HG03060 (cell line): ENCODE results near the gene EID3.

Experiments
- ATAC-seq: cut with Tn5 transposase; IDR thresholded peaks from one replicate; pipeline ENCODE4 v1.9.1; 2021; ENCODE audit warnings: low read depth, moderate number of reproducible peaks; ENCODE audit not compliant: unreplicated experiment

The EID3 gene

GRCh38 chr12:104333692-104334255 lies 30.2 kb downstream of the EID3 start:
- no peak for ATAC-seq

GRCh38 chr12:104334581-104334980 lies 31.0 kb downstream of the EID3 start:
- ATAC-seq: no peak

- ATAC-seq: no peak
Measured at GRCh38 chr12:104336115-104336514, 32.6 kb downstream of the EID3 start.

- ATAC-seq: no peak
Measured at GRCh38 chr12:104337030-104337558, 33.6 kb downstream of the EID3 start.

GRCh38 chr12:104339663-104340062 lies 36.1 kb downstream of the EID3 start:
- ATAC-seq: no peak

- no peak for ATAC-seq
Measured at GRCh38 chr12:104340177-104340576, 36.6 kb downstream of the EID3 start.

- ATAC-seq: no peak
Measured at GRCh38 chr12:104340925-104341611, 37.5 kb downstream of the EID3 start.

- no peak for ATAC-seq
Measured at GRCh38 chr12:104342147-104342546, 38.6 kb downstream of the EID3 start.

- ATAC-seq: no peak
Measured at GRCh38 chr12:104342635-104343249, 39.2 kb downstream of the EID3 start.

- ATAC-seq: no peak
Measured at GRCh38 chr12:104344682-104345081, 41.1 kb downstream of the EID3 start.

GRCh38 chr12:104345234-104346066 lies 41.9 kb downstream of the EID3 start:
- no peak for ATAC-seq

GRCh38 chr12:104347374-104348075 lies 44.0 kb downstream of the EID3 start:
- no peak for ATAC-seq

- no peak for ATAC-seq
Measured at GRCh38 chr12:104348283-104348993, 44.9 kb downstream of the EID3 start.

GRCh38 chr12:104348994-104349494 lies 45.5 kb downstream of the EID3 start:
- no peak for ATAC-seq

- no peak for ATAC-seq
Measured at GRCh38 chr12:104350211-104351056, 46.9 kb downstream of the EID3 start.

GRCh38 chr12:104351057-104351983 lies 47.8 kb downstream of the EID3 start:
- no peak for ATAC-seq

- no peak for ATAC-seq
Measured at GRCh38 chr12:104352106-104352713, 48.7 kb downstream of the EID3 start.
